ENCODE data around the gene BDKRB2.
"Not testable (repeated sequence)": the region's sequence is repeated elsewhere in the genome, so short reads cannot be mapped to it uniquely, and the experiment has no call there.

Gene BDKRB2

GRCh38 chr14:96242126-96242525 lies 37.5 kb downstream of the BDKRB2 start:
- no peak for DNase-seq (ENCODE audit: low read depth)
- no peak for TF ChIP-seq CTCF (IDR thresholded peaks at IDR 0.05; ENCODE audit: insufficient read depth, low read depth, low read length, missing control alignments)
- H3K4me3 ChIP-seq (ENCODE audit: low read depth, low read length), result no peak overlapping the region

GRCh38 chr14:96243785-96244184 lies 39.1 kb downstream of the BDKRB2 start:
- no peak overlapping the region for H3K4me3 ChIP-seq (ENCODE audit: low read depth, low read length)
- no peak for TF ChIP-seq CTCF (IDR thresholded peaks at IDR 0.05; ENCODE audit: insufficient read depth, low read depth, low read length, missing control alignments)
- peak; percentile 9 for DNase-seq (ENCODE audit: low read depth)

- not testable (repeated sequence) for DNase-seq (ENCODE audit: low read depth); H3K4me3 ChIP-seq (ENCODE audit: low read depth, low read length)
Observed at GRCh38 chr14:96245074-96245473, 40.4 kb downstream of the BDKRB2 start.

- DNase-seq (ENCODE audit: low read depth), result no peak
- no peak overlapping the region for H3K4me3 ChIP-seq (ENCODE audit: low read depth, low read length)
- no peak for TF ChIP-seq CTCF (IDR thresholded peaks at IDR 0.05; ENCODE audit: insufficient read depth, low read depth, low read length, missing control alignments)
Observed at GRCh38 chr14:96245710-96246538, 41.3 kb downstream of the BDKRB2 start.

GRCh38 chr14:96246539-96246847 lies 41.9 kb downstream of the BDKRB2 start:
- TF ChIP-seq CTCF (IDR thresholded peaks at IDR 0.05; ENCODE audit: insufficient read depth, low read depth, low read length, missing control alignments), result no peak
- DNase-seq (ENCODE audit: low read depth), result no peak
- no peak overlapping the region for H3K4me3 ChIP-seq (ENCODE audit: low read depth, low read length)

- no peak for TF ChIP-seq CTCF (IDR thresholded peaks at IDR 0.05; ENCODE audit: insufficient read depth, low read depth, low read length, missing control alignments)
- H3K4me3 ChIP-seq (ENCODE audit: low read depth, low read length), result no peak overlapping the region
- DNase-seq (ENCODE audit: low read depth), result no peak
Observed at GRCh38 chr14:96247031-96247430, 42.4 kb downstream of the BDKRB2 start.

- DNase-seq (ENCODE audit: low read depth), result no peak
- no peak for TF ChIP-seq CTCF (IDR thresholded peaks at IDR 0.05; ENCODE audit: insufficient read depth, low read depth, low read length, missing control alignments)
- no peak overlapping the region for H3K4me3 ChIP-seq (ENCODE audit: low read depth, low read length)
Observed at GRCh38 chr14:96249029-96249428, 44.4 kb downstream of the BDKRB2 start.
